Putamen (tissue), 1 donor: ENCODE data around the gene MYD88.

Experiments
- DNase-seq: peaks from one replicate; pipeline ENCODE4 v3.0.0-alpha.2; 2016; ENCODE audit warnings: low spot score

MYD88 gene

GRCh38 chr3:38165722-38166387 lies 27.4 kb downstream of the MYD88 start:
- DNase-seq: peak; percentile 41

DNA sequence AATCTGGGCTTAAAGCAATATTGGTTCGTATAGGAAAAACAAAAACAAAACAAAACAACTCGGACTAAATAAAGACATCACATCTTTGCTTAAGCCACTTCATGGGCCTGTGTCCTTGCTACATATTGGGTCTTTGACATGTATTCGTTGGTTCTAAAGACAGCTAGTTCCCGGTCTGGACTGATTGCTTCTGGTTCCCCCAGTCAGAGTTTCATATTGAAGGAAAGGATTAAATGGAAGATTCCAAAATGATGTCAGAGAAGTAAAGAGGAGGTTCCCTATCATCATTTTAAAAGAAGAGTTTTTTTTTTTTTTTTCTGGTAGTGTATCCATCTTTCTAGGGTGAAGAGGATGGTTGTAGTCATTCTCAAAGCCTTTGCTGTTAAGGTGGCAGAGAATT lies 29.1 kb downstream of the MYD88 start:
- DNase-seq: no peak

DNA sequence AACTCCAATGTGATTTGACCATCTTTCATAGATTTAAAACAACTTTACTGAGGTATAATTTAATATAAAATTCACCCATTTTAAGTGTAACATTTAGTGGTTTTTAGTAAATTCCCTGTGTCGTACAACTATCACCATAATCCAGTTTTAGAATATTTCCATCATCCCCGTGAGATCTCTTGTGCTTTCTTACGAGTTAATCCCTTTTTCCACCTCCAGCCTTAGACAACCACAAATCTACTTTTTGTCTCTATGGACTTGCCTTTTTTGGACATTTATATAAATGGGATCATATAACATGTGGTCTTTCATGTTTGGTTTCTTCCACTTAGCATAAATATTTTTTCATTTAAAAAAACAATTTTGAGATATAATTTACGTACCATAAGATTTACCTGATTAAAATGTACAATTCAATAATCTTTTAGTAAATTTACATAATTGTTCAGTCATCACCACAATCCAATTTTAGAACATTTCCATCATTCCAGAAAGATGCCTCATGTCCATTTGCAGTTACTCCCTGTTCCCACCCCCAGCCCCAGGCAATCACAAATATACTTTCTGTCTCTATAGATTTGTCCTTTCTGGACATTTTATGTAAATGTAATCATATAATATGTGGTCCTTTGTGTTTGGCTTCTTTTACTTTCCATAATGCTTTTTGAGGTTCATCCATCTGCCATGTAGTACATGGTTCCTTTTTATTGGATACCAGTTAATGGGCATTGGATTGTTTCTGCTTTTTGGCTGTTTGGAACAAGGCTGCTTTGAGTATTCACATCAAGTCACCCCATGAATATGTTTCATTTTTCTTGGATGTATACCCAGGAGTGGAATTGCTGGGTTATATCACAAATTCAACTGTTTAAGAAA lies 29.9 kb downstream of the MYD88 start:
- DNase-seq: no peak

DNA sequence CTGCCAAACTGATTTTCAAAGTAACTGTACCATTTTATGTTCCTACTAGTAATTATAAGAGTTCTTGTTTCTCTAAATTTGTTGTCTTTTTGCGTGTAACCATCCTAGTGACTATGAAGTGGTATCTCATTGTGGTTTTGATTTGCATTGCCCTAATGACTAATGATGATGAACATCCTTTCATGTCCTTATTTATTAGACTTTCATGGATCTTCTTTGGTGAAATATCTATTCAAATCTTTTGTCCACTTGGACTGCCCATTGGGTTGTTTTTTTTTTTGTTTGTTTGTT lies 30.5 kb downstream of the MYD88 start:
- DNase-seq: no peak

GRCh38 chr3:38170722-38171121 lies 32.3 kb downstream of the MYD88 start:
- no peak for DNase-seq

DNA sequence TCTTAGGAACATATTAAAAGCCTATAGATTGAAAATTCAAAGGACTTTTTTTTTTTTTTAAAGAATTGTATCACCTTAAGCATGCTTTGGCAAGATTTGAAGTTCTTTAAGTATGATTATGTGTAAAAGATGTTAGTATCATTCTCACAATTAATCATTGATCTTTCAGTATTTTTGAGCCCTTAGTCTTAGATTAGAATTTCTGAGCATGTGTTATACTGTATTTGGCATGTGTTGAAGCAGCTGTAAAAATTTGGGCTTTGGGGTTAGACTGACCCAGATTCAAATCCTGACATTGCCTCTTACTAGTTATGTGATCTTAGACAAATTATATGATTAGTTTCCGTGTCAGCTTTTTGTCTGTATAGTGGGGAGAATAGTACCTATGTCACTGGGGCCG lies 33.2 kb downstream of the MYD88 start:
- no peak for DNase-seq

GRCh38 chr3:38173834-38174418 lies 35.5 kb downstream of the MYD88 start:
- DNase-seq: no peak

- DNase-seq: no peak
Measured at GRCh38 chr3:38177181-38177580, 38.7 kb downstream of the MYD88 start.

DNA sequence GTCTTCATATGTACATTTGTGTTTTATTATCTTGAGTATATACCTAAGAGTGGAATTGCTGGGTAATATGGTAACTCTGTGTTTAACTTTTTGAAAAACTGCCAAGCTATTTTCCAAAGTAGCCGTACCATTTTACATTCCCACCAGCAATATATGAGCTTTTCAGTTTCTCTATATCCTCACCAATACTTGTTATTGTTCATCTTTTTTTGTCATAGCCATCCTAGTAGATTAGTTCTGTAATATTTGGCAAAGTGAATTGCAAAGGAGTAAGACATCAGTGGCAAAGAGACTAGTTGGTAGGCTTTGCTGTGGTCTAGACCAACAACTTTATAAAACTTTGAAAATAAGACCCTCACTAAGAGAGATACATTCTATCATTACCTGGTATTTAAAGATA lies 48.3 kb downstream of the MYD88 start:
- no peak for DNase-seq

DNA sequence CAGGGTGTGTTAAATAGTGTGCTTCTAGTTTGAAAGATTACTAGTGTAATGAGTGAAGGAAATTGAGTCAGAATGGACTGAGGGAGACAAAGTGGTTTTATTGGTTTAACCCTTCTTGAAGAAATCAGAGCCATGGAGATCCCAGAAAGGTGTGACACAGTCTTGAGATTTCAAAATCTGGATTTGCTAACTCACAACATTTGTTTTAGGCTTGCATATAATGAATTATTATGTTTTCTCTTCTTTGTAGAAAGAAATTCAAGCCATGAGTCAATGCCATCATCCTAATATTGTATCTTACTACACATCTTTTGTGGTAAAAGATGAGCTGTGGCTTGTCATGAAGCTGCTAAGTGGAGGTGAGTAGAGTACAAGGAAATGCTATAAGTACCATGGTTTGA lies 52.0 kb downstream of the MYD88 start:
- no peak for DNase-seq
